H1 (cell line): ENCODE measurements around the gene MBOAT2. TPM values are rescaled to one million over a fixed set of nuclear protein-coding genes. Genes with fewer than 3 reads are reported as not detected.
A peak's percentile ranks its signal among the peaks of the same experiment; 100 is the strongest.

ENCODE experiments used
- CTCF ChIA-PET: fragments of 300-600 bp; sonication (Branson Sonifier 250); formaldehyde crosslinking; loops from one replicate; lab custom pipeline; 2021; ENCODE audit not compliant: partially characterized antibody; lab: Charles Lee
- POLR2A ChIA-PET: fragments of 300-600 bp; sonication (Branson Sonifier 250); formaldehyde crosslinking; loops from one replicate; lab custom pipeline; 2021; ENCODE audit warnings: inconsistent platforms; ENCODE audit not compliant: partially characterized antibody; lab: Charles Lee
- DNase-seq, 2 experiments: peaks; one replicate each; pipeline versions ENCODE4 v3.0.0 to v3.0.0-alpha.2; 2010 to 2022; ENCODE audit warnings: low spot score in 2 of 2, low read depth in 1 of 2, mixed read lengths in 1 of 2
- FAIRE-seq: peaks from 2 replicates; lab custom pipeline; 2011; peaks lifted over from hg19 to GRCh38; lab: Jason Lieb, UNC
- H2AFZ ChIP-seq: 2 replicates; pipeline ENCODE4 v1.8.1; 2012; ENCODE audit warnings: low read length, inconsistent platforms
- H2AK5ac ChIP-seq: 2 replicates; pipeline ENCODE4 v1.6.1; 2013; ENCODE audit warnings: low read depth, low read length
- H2BK120ac ChIP-seq: replicated peaks from 2 replicates; pipeline ENCODE3; 2013; ENCODE audit warnings: low read depth, low read length, inconsistent platforms
- H2BK12ac ChIP-seq: 2 replicates; pipeline ENCODE4 v1.6.1; 2013; ENCODE audit warnings: low read depth, low read length
- H2BK15ac ChIP-seq: 2 replicates; pipeline ENCODE4 v1.6.1; 2013; ENCODE audit warnings: low read length
- H2BK20ac ChIP-seq: 2 replicates; pipeline ENCODE4 v1.6.1; 2013; ENCODE audit warnings: low read length
- H2BK5ac ChIP-seq: 2 replicates; pipeline ENCODE4 v1.6.1; 2013; ENCODE audit warnings: low read depth, low read length
- H3K14ac ChIP-seq: 2 replicates; pipeline ENCODE4 v1.6.1; 2013; ENCODE audit warnings: inconsistent platforms; ENCODE audit not compliant: insufficient read length
- H3K18ac ChIP-seq: 2 replicates; pipeline ENCODE4 v1.6.1; 2013; ENCODE audit warnings: low read length; ENCODE audit errors: extremely low read depth
- H3K23ac ChIP-seq: 2 replicates; pipeline ENCODE4 v1.6.1; 2013; ENCODE audit warnings: inconsistent platforms; ENCODE audit not compliant: insufficient read length
- H3K23me2 ChIP-seq: 2 replicates; pipeline ENCODE4 v1.6.1; 2013; ENCODE audit warnings: low read depth, low read length
- H3K27ac ChIP-seq: 2 replicates; pipeline ENCODE4 v1.6.1; 2011; ENCODE audit warnings: low read depth, low read length, inconsistent platforms
- H3K27me3 ChIP-seq, 4 experiments: replicated peaks in 1 of 4; 1 replicate in 1 of 4; 2 replicates in 3 of 4; pipeline versions ENCODE4 v1.6.1 to v1.8.1; 2011 to 2013; ENCODE audit warnings: low read length in 3 of 4, mild to moderate bottlenecking in 3 of 4, inconsistent platforms in 2 of 4, mixed read lengths in 2 of 4, moderate library complexity in 1 of 4; ENCODE audit not compliant: control insufficient read depth in 3 of 4, insufficient read depth in 3 of 4; ENCODE audit errors: extremely low read depth in 1 of 4
- H3K36me3 ChIP-seq, 4 experiments: 2 replicates each; pipeline versions ENCODE4 v1.6.1 to v1.8.1; 2011 to 2013; ENCODE audit warnings: mild to moderate bottlenecking in 4 of 4, low read length in 3 of 4, moderate library complexity in 2 of 4, control low read depth in 1 of 4, inconsistent platforms in 1 of 4; ENCODE audit not compliant: insufficient read depth in 4 of 4, control insufficient read depth in 2 of 4
- H3K4ac ChIP-seq: replicated peaks from 2 replicates; pipeline ENCODE3; 2013; ENCODE audit warnings: low read length, low read depth, mixed read lengths, inconsistent platforms; ENCODE audit not compliant: insufficient read length
- H3K4me1 ChIP-seq, 4 experiments: replicated peaks in 1 of 4; 1 replicate in 1 of 4; 2 replicates in 3 of 4; pipeline versions ENCODE4 v1.6.1 to v1.8.1; 2011 to 2013; ENCODE audit warnings: low read length in 3 of 4, inconsistent platforms in 2 of 4, mixed read lengths in 1 of 4; ENCODE audit not compliant: insufficient read depth in 4 of 4, control insufficient read depth in 3 of 4
- H3K4me2 ChIP-seq, 2 experiments: 2 replicates each; pipeline versions ENCODE4 v1.6.1 to v1.8.1; 2011 to 2013; ENCODE audit warnings: low read depth in 2 of 2, low read length in 2 of 2, control low read depth in 1 of 2, inconsistent platforms in 1 of 2, mild to moderate bottlenecking in 1 of 2; ENCODE audit not compliant: insufficient read depth in 1 of 2
- H3K4me3 ChIP-seq, 4 experiments: fragments of 200-600, 300-600 bp in 1 of 4; sonication (generic), shearing (Covaris generic), sonication (Bioruptor Twin) in 1 of 4; 2 replicates each; pipeline versions ENCODE4 v1.5.1 to v1.8.1; 2011 to 2016; ENCODE audit warnings: low read length in 4 of 4, low read depth in 3 of 4, control low read depth in 2 of 4, inconsistent platforms in 2 of 4, mild to moderate bottlenecking in 2 of 4, mixed read lengths in 1 of 4, moderate library complexity in 1 of 4; ENCODE audit not compliant: insufficient read depth in 2 of 4; ENCODE audit errors: extremely low read depth in 1 of 4
- H3K56ac ChIP-seq: replicated peaks from 2 replicates; pipeline ENCODE3; 2013; ENCODE audit warnings: low read depth, mild to moderate bottlenecking, mixed read lengths, low read length, inconsistent platforms; ENCODE audit not compliant: insufficient read length
- H3K79me1 ChIP-seq: 2 replicates; pipeline ENCODE4 v1.6.1; 2013; ENCODE audit warnings: low read depth, low read length, control low read depth
- H3K79me2 ChIP-seq, 2 experiments: 2 replicates each; pipeline versions ENCODE4 v1.6.1 to v1.8.1; 2012 to 2013; ENCODE audit warnings: low read length in 2 of 2, mild to moderate bottlenecking in 2 of 2, inconsistent platforms in 1 of 2; ENCODE audit not compliant: insufficient read depth in 2 of 2, control insufficient read depth in 1 of 2
- H3K9ac ChIP-seq, 4 experiments: replicated peaks in 1 of 4; 1 replicate in 1 of 4; 2 replicates in 3 of 4; pipeline versions ENCODE4 v1.6.1 to v1.8.1; 2011 to 2013; ENCODE audit warnings: low read depth in 3 of 4, low read length in 3 of 4, control low read depth in 2 of 4, mild to moderate bottlenecking in 2 of 4, moderate library complexity in 2 of 4, inconsistent platforms in 1 of 4; ENCODE audit errors: extremely low read depth in 1 of 4
- H3K9me3 ChIP-seq, 2 experiments: 2 replicates each; pipeline versions ENCODE4 v1.6.1 to v1.8.1; 2012 to 2013; ENCODE audit warnings: mild to moderate bottlenecking in 2 of 2, moderate library complexity in 2 of 2, control low read depth in 1 of 2, inconsistent platforms in 1 of 2, low read depth in 1 of 2, low read length in 1 of 2, mixed read lengths in 1 of 2; ENCODE audit not compliant: insufficient read depth in 2 of 2
- H4K20me1 ChIP-seq, 2 experiments: replicated peaks in 1 of 2; 2 replicates each; pipeline versions ENCODE3 to v1.8.1; 2011 to 2013; ENCODE audit warnings: inconsistent platforms in 2 of 2, low read length in 2 of 2, mild to moderate bottlenecking in 1 of 2; ENCODE audit not compliant: insufficient read depth in 2 of 2, control insufficient read depth in 1 of 2
- H4K5ac ChIP-seq: 2 replicates; pipeline ENCODE4 v1.6.1; 2013; ENCODE audit warnings: low read length, low read depth, mixed read lengths, inconsistent platforms; ENCODE audit not compliant: insufficient read length
- H4K8ac ChIP-seq: 2 replicates; pipeline ENCODE4 v1.8.0; 2013; ENCODE audit warnings: mild to moderate bottlenecking, moderate library complexity, low read length, inconsistent platforms; ENCODE audit not compliant: insufficient read depth; ENCODE audit errors: extremely low read depth
- H4K91ac ChIP-seq: replicated peaks from 2 replicates; pipeline ENCODE3; 2013; ENCODE audit warnings: low read length, mixed read lengths, inconsistent platforms; ENCODE audit not compliant: insufficient read length
- CTCF ChIP-seq, 3 experiments: IDR thresholded peaks; 1 replicate in 2 of 3; 2 replicates in 1 of 3; pipeline versions ENCODE4 v1.5.1 to v1.6.1; 2011; ENCODE audit warnings: low read length in 3 of 3, mild to moderate bottlenecking in 3 of 3, inconsistent platforms in 2 of 3, low read depth in 1 of 3, moderate library complexity in 1 of 3; ENCODE audit not compliant: insufficient read depth in 1 of 3; ENCODE audit errors: control extremely low read depth in 1 of 3
- EZH2 ChIP-seq: fragments of 200-600 bp; sonication (generic); IDR thresholded peaks from 2 replicates; pipeline ENCODE4 v1.7.1; 2012; ENCODE audit warnings: low read depth, mild to moderate bottlenecking, moderate library complexity, low read length, inconsistent platforms; ENCODE audit not compliant: severe bottlenecking
- WGBS, 2 experiments: shearing (Covaris generic) in 1 of 2; methylation state at CpG; one replicate each; pipeline versions ENCODE4 v1.1.6 to v1.1.7; 2013 to 2015; ENCODE audit warnings: low lambda C conversion rate in 2 of 2, mixed read lengths in 2 of 2, inconsistent platforms in 1 of 2, low coverage in 1 of 2, missing lambda C conversion rate in 1 of 2; ENCODE audit not compliant: insufficient replicate concordance in 2 of 2, insufficient coverage in 1 of 2, insufficient read length in 1 of 2; ENCODE audit errors: extremely low coverage in 1 of 2, missing lambda C conversion rate in 1 of 2; 5-methylcytosine and 5-hydroxymethylcytosine counted together
- polyA plus RNA-seq, 7 experiments: library from polyadenylated mRNA; depleted of rRNA in 3 of 7; stranded (reverse) in 5 of 7; unstranded in 2 of 7; fragments of >200 nt in 5 of 7; fragments of 200-250 nt in 2 of 7; gene quantifications; 1 replicate in 5 of 7; 2 replicates in 1 of 7; 4 replicates in 1 of 7; pipeline versions ENCODE4 v1.2.1 to v1.2.3, GENCODE V29; 2011 to 2013; ENCODE audit warnings: missing spikeins in 2 of 7, mixed read lengths in 2 of 7
- total RNA-seq: library from RNA; stranded (reverse); fragmentation: NEBNext Ultra II Directional; extraction: Animal tissue kit (Norgen Biotek cat#: 25700); gene quantifications from 2 replicates; pipeline ENCODE4 v1.2.1, GENCODE V29; 2021

The MBOAT2 gene
- total and polyA plus RNA-seq, 2 of the 8 experiments (the other 6 are each of a cell fraction or from before 2014, with no cell fraction given), result 11.2 to 23.4 TPM

GRCh38 chr2:8833853-8834252, 169.6 kb downstream of the MBOAT2 start:
- Histone ChIP-seq H3K9me3 (no peaks in the 10 kb centered on the region), H2AK5ac (0 out of 2 replicates have a peak overlapping the region, but pooled peaks have one; percentile 39), H3K4me3 (no peak overlapping the region), H3K79me1 (peaks cover 3% of the 10 kb centered on the region), H3K4ac (no peak overlapping the region), H2BK12ac (no peak overlapping the region), H4K8ac (no peak overlapping the region), H3K14ac (no peak overlapping the region), H4K20me1 (no peaks in the 10 kb centered on the region), H2AFZ (no peak overlapping the region), H3K4me1 (peaks cover 0 to 5% (median 2%) of the 10 kb centered on the region in 4 experiments; a peak in 4 of 7 replicates), H3K79me2 (peaks cover 0 to 25% of the 10 kb centered on the region in 2 experiments; a peak in 2 of 4 replicates), H2BK20ac (no peak overlapping the region), H3K4me2 (no peak overlapping the region), H3K23ac (no peak overlapping the region), H3K23me2 (no peaks in the 10 kb centered on the region), H3K56ac (no peak overlapping the region), H3K27me3 (no peaks in the 10 kb centered on the region), H2BK5ac (no peak overlapping the region), H2BK15ac (no peak overlapping the region), H3K9ac (no peak overlapping the region), H3K36me3 (no peaks in the 10 kb centered on the region), H2BK120ac (no peak overlapping the region), H4K5ac (no peak overlapping the region), H4K91ac (no peak overlapping the region), H3K18ac (no peak overlapping the region), H3K27ac (no peak overlapping the region)
- ChIA-PET CTCF (interaction anchor here (1.0 to 1.4 kb wide), 2 partner anchors 21 to 277 kb away, joined by 3 to 4 read pairs; no protein-coding TSS in a partner anchor), POLR2A (no interaction called here)
- DNase-seq, result no peak
- WGBS, 2 experiments, result 88% methylated on average over 7 of the region's 7 CpGs; no CpG with 5 or more reads in 1 of the 2 experiments
- no peak for TF ChIP-seq EZH2
- no peak for TF ChIP-seq CTCF (IDR thresholded peaks at IDR 0.05; ENCODE audit: control extremely low read depth in 1 of 3, insufficient read depth in 1 of 3, low read depth in 1 of 3, low read length in 3 of 3)
- FAIRE-seq, result no peak
